ENCODE data around the gene CMTR2. TPM values are rescaled to one million over a fixed set of nuclear protein-coding genes. Genes with fewer than 3 reads are reported as not detected.

The CMTR2 gene
- total and polyA plus RNA-seq, 2 donors (not counting 1 experiment from before 2014, with no cell fraction given) = 10.1 to 41.3 TPM

GRCh38 chr16:71259086-71259485, 30.1 kb downstream of the CMTR2 start:
- H3K27ac ChIP-seq (ENCODE audit: low read length in 2 of 2) = no peak overlapping the region
- no peak for TF ChIP-seq CTCF (IDR thresholded peaks at IDR 0.05)
- no peak for TF ChIP-seq EZH2 (IDR thresholded peaks at IDR 0.05; ENCODE audit: borderline replicate concordance, insufficient read depth, low read depth, low read length, poor library complexity, severe bottlenecking)
- no peaks in the 10 kb centered on the region for H3K9me3 Mint-ChIP-seq (ENCODE audit: insufficient read depth)
- POLR2A ChIA-PET = no interaction called here
- no peaks in the 10 kb centered on the region for H3K9me3 ChIP-seq (ENCODE audit: control extremely low read depth in 1 of 3, control insufficient read depth in 2 of 3, insufficient read depth in 1 of 3, low read length in 2 of 3)
- H3K27me3 Mint-ChIP-seq = peaks cover 3% of the 10 kb centered on the region
- CTCF ChIA-PET = no interaction called here
- 19% methylated on average over 4 of the region's 5 CpGs for WGBS (ENCODE audit: insufficient coverage)
- H2AFZ ChIP-seq (ENCODE audit: insufficient read depth, low read depth, low read length, poor library complexity, severe bottlenecking) = no peak overlapping the region
- no peak overlapping the region for H3K4me3 Mint-ChIP-seq
- H3K27ac Mint-ChIP-seq = no peak overlapping the region
- H3K4me2 ChIP-seq (replicated peaks; ENCODE audit: low read depth, low read length, poor library complexity, severe bottlenecking) = no peak overlapping the region
- H3K36me3 ChIP-seq (replicated peaks in 1 of 2; ENCODE audit: control extremely low read depth in 1 of 2, control insufficient read depth in 1 of 2, extremely low read depth in 1 of 2, insufficient read depth in 2 of 2, low read length in 1 of 2) = no peaks in the 10 kb centered on the region
- no peak overlapping the region for H3K9ac ChIP-seq (ENCODE audit: low read length)
- H4K20me1 ChIP-seq (ENCODE audit: control insufficient read depth, insufficient read depth, low read length, poor library complexity, severe bottlenecking) = no peaks in the 10 kb centered on the region
- H3K79me2 ChIP-seq (ENCODE audit: control insufficient read depth, insufficient read depth, low read length) = no peaks in the 10 kb centered on the region
- H3K4me3 ChIP-seq (ENCODE audit: control extremely low read depth in 1 of 5, extremely low read depth in 1 of 5, insufficient read depth in 1 of 5, low read depth in 2 of 5, low read length in 4 of 5) = no peak overlapping the region
- intact Hi-C loops (cut with micrococcal nuclease) = no loop called here
- peaks cover 10 to 13% of the 10 kb centered on the region in 2 donors for H3K4me1 ChIP-seq (ENCODE audit: control insufficient read depth in 2 of 2, insufficient read depth in 2 of 2, low read length in 2 of 2)
- no peaks in the 10 kb centered on the region for H3K27me3 ChIP-seq (replicated peaks in 1 of 4; ENCODE audit: control extremely low read depth in 1 of 4, control insufficient read depth in 3 of 4, insufficient read depth in 4 of 4, low read length in 3 of 4)
- DNase-seq (no peak), ATAC-seq (ENCODE audit: low read depth) (no peak)
- peaks cover 14% of the 10 kb centered on the region for H3K4me1 Mint-ChIP-seq

GRCh38 chr16:71258372-71258771, 30.8 kb downstream of the CMTR2 start:
- Histone ChIP-seq H3K9ac (ENCODE audit: low read length) (no peak overlapping the region), H3K36me3 (replicated peaks in 1 of 2; ENCODE audit: control extremely low read depth in 1 of 2, control insufficient read depth in 1 of 2, extremely low read depth in 1 of 2, insufficient read depth in 2 of 2, low read length in 1 of 2) (no peaks in the 10 kb centered on the region), H3K79me2 (ENCODE audit: control insufficient read depth, insufficient read depth, low read length) (no peaks in the 10 kb centered on the region), H3K27ac (ENCODE audit: low read length in 2 of 2) (no peak overlapping the region), H4K20me1 (ENCODE audit: control insufficient read depth, insufficient read depth, low read length, poor library complexity, severe bottlenecking) (no peaks in the 10 kb centered on the region), H3K4me1 (ENCODE audit: control insufficient read depth in 2 of 2, insufficient read depth in 2 of 2, low read length in 2 of 2) (peaks cover 10 to 13% of the 10 kb centered on the region in 2 donors), H3K9me3 (ENCODE audit: control extremely low read depth in 1 of 3, control insufficient read depth in 2 of 3, insufficient read depth in 1 of 3, low read length in 2 of 3) (no peaks in the 10 kb centered on the region), H3K4me3 (ENCODE audit: control extremely low read depth in 1 of 5, extremely low read depth in 1 of 5, insufficient read depth in 1 of 5, low read depth in 2 of 5, low read length in 4 of 5) (no peak overlapping the region), H2AFZ (ENCODE audit: insufficient read depth, low read depth, low read length, poor library complexity, severe bottlenecking) (no peak overlapping the region), H3K4me2 (replicated peaks; ENCODE audit: low read depth, low read length, poor library complexity, severe bottlenecking) (no peak overlapping the region), H3K27me3 (replicated peaks in 1 of 4; ENCODE audit: control extremely low read depth in 1 of 4, control insufficient read depth in 3 of 4, insufficient read depth in 4 of 4, low read length in 3 of 4) (no peaks in the 10 kb centered on the region)
- ChIA-PET POLR2A (no interaction called here), CTCF (no interaction called here)
- DNase-seq (no peak), ATAC-seq (ENCODE audit: low read depth) (no peak)
- Mint-ChIP-seq H3K4me1 (peaks cover 14% of the 10 kb centered on the region), H3K27ac (no peak overlapping the region), H3K27me3 (peaks cover 3% of the 10 kb centered on the region), H3K9me3 (ENCODE audit: insufficient read depth) (no peaks in the 10 kb centered on the region), H3K4me3 (no peak overlapping the region)
- intact Hi-C loops (cut with micrococcal nuclease) = no loop called here
- TF ChIP-seq EZH2 (IDR thresholded peaks at IDR 0.05; ENCODE audit: borderline replicate concordance, insufficient read depth, low read depth, low read length, poor library complexity, severe bottlenecking) = no peak
- no peak for TF ChIP-seq CTCF (IDR thresholded peaks at IDR 0.05)
- WGBS (ENCODE audit: insufficient coverage) = no CpG with 5 or more reads among the region's 1 CpG

All from B cell (primary cell).